Smooth muscle cell (in vitro differentiated cells): Measurements from ENCODE around the gene BPTF. TPM values are rescaled to one million over a fixed set of nuclear protein-coding genes. Genes with fewer than 3 reads are reported as not detected.
"Not testable (repeated sequence)": the region's sequence is repeated elsewhere in the genome, so short reads cannot be mapped to it uniquely, and the experiment has no call there.

Experiments used
- DNase-seq: peaks from one replicate; lab custom pipeline; 2025; ENCODE audit not compliant: unreplicated experiment; lab: John Stamatoyannopoulos, UW
- H2AFZ ChIP-seq: fragments of 200-600 bp; sonication (generic); 2 replicates; pipeline ENCODE4 v1.6.0; 2016; ENCODE audit warnings: antibody characterized with exemption, low read depth, mild to moderate bottlenecking
- H3F3A ChIP-seq: fragments of 200-600 bp; sonication (generic); 2 replicates; pipeline ENCODE4 v1.6.0; 2017; ENCODE audit warnings: antibody characterized with exemption, low read depth
- H3K27ac ChIP-seq: fragments of 200-600 bp; sonication (generic); 2 replicates; pipeline ENCODE4 v1.5.1; 2016; ENCODE audit warnings: low read depth, mild to moderate bottlenecking
- H3K27me3 ChIP-seq: fragments of 200-600 bp; sonication (generic); 2 replicates; pipeline ENCODE4 v1.6.1; 2016; ENCODE audit warnings: low read depth, mild to moderate bottlenecking
- H3K36me3 ChIP-seq: fragments of 200-600 bp; sonication (generic); 2 replicates; pipeline ENCODE4 v1.5.1; 2016; ENCODE audit warnings: low read depth
- H3K4me1 ChIP-seq: fragments of 200-600 bp; sonication (generic); 2 replicates; pipeline ENCODE4 v1.5.1; 2016; ENCODE audit warnings: low read depth
- H3K4me2 ChIP-seq: fragments of 200-600 bp; sonication (generic); 2 replicates; pipeline ENCODE4 v1.6.0; 2016; ENCODE audit warnings: mild to moderate bottlenecking
- H3K4me3 ChIP-seq: fragments of 200-600 bp; sonication (generic); 2 replicates; pipeline ENCODE4 v1.5.1; 2016; ENCODE audit warnings: mild to moderate bottlenecking
- H3K79me2 ChIP-seq: fragments of 200-600 bp; sonication (generic); 2 replicates; pipeline ENCODE4 v1.6.0; 2016; ENCODE audit warnings: low read depth, mild to moderate bottlenecking
- H3K9ac ChIP-seq: fragments of 200-600 bp; sonication (generic); 2 replicates; pipeline ENCODE4 v1.6.0; 2016; ENCODE audit warnings: low read depth
- H3K9me3 ChIP-seq: fragments of 200-600 bp; sonication (generic); replicated peaks from 2 replicates; pipeline ENCODE4 v1.5.1; 2016; ENCODE audit warnings: low read depth
- H4K20me1 ChIP-seq: fragments of 200-600 bp; sonication (generic); 2 replicates; pipeline ENCODE4 v1.6.0; 2016; ENCODE audit warnings: low read depth
- WGBS: methylation state at CpG from one replicate; pipeline ENCODE4 v1.1.7; 2016; ENCODE audit warnings: low lambda C conversion rate; 5-methylcytosine and 5-hydroxymethylcytosine counted together
- polyA plus RNA-seq: library from polyadenylated mRNA; unstranded; fragments of >200 nt; fragmentation: Nextera tagmentation; extraction: Ambion mirVana; gene quantifications from 2 replicates; pipeline ENCODE4 v1.2.1, GENCODE V29; 2016
- total RNA-seq: library from RNA; depleted of rRNA; stranded (reverse); fragments of >200 nt; gene quantifications from 2 replicates; pipeline ENCODE4 v1.2.3, GENCODE V29; 2014
- TF ChIP-seq, protein P1 (sequence below): fragments of 200-600 bp; sonication (generic); IDR thresholded peaks from 2 replicates; pipeline ENCODE4 v1.5.1; 2017; ENCODE audit warnings: borderline replicate concordance, mild to moderate bottlenecking, antibody characterized with exemption; ENCODE audit not compliant: insufficient read depth, poor library complexity, severe bottlenecking

BPTF gene
- total and polyA plus RNA-seq, 2 experiments from 2014 or later, result 26.8 to 51.2 TPM

DNA sequence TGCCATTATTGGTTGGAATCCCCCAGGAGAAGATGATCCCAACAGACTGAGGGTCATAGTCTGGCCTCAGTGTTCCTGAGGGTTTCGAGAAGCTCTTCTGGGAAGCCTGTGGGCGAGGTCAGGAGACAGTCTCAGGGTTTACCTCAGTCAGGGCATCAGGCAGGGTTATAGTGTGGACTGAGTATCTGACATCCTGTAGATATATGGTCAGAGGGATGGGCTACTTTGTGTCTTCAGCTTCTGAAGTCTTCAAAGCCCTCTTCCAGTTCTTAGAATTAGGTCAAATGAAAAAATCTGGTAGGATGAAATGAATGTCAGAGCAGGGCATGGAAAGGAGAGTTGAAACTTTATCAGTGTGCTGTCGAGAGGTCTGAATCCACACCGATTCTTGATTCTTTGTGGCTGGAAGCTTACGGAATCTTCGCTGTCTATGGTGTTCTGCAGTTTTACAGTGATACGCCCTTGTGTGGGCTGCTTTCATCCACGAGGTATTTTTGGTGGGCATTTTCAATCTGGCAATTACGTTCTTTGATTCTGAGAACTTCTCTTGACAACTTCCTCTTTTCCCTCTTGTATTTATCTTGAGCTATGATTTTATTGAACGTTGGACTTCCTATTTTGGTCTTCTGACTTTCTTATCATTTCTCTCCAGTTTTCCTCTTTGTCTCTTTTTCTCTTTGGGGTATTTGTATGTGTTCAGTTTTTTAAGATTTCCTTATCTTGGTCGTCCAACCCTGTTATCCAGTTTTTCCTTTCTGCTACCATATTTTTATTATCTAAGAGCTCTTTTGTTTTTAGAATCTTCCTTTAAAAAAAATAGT is 30.4 kb downstream of the BPTF start:
- Histone ChIP-seq H3K79me2 (peaks cover 95% of the 10 kb centered on the region), H3F3A (no peaks in the 10 kb centered on the region), H3K9ac (no peak overlapping the region), H3K9me3 (no peaks in the 10 kb centered on the region), H3K4me1 (no peaks in the 10 kb centered on the region), H3K27ac (no peak overlapping the region), H3K27me3 (no peaks in the 10 kb centered on the region), H3K36me3 (peaks cover 6% of the 10 kb centered on the region), H3K4me2 (no peak overlapping the region), H3K4me3 (no peak overlapping the region), H4K20me1 (peaks cover 98% of the 10 kb centered on the region), H2AFZ (no peak overlapping the region)
- TF ChIP-seq, protein P1, sequence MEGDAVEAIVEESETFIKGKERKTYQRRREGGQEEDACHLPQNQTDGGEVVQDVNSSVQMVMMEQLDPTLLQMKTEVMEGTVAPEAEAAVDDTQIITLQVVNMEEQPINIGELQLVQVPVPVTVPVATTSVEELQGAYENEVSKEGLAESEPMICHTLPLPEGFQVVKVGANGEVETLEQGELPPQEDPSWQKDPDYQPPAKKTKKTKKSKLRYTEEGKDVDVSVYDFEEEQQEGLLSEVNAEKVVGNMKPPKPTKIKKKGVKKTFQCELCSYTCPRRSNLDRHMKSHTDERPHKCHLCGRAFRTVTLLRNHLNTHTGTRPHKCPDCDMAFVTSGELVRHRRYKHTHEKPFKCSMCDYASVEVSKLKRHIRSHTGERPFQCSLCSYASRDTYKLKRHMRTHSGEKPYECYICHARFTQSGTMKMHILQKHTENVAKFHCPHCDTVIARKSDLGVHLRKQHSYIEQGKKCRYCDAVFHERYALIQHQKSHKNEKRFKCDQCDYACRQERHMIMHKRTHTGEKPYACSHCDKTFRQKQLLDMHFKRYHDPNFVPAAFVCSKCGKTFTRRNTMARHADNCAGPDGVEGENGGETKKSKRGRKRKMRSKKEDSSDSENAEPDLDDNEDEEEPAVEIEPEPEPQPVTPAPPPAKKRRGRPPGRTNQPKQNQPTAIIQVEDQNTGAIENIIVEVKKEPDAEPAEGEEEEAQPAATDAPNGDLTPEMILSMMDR, result no peak
- 79% methylated on average over 11 of the region's 11 CpGs for WGBS
- no peak for DNase-seq

DNA sequence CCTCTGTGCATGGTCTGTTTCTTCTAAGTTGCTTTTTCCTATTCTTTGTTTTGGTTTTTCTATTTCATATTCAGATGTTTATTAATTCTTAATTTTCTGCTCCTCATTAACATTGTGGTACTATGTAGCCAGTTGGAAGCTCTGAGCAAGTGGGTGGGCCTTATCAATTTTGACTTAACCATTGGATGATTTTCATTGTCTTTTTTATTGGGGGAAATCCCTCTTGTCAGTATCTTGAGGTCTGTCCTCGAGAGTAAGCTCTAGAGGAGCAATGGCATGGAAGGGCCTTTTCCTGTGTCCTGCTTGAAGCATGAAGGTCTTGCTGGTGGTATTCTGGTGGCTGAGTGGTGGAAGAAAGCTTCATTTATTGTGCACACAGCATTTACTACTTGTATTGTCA is 31.1 kb downstream of the BPTF start:
- not testable (repeated sequence) for H3K9me3 ChIP-seq

DNA sequence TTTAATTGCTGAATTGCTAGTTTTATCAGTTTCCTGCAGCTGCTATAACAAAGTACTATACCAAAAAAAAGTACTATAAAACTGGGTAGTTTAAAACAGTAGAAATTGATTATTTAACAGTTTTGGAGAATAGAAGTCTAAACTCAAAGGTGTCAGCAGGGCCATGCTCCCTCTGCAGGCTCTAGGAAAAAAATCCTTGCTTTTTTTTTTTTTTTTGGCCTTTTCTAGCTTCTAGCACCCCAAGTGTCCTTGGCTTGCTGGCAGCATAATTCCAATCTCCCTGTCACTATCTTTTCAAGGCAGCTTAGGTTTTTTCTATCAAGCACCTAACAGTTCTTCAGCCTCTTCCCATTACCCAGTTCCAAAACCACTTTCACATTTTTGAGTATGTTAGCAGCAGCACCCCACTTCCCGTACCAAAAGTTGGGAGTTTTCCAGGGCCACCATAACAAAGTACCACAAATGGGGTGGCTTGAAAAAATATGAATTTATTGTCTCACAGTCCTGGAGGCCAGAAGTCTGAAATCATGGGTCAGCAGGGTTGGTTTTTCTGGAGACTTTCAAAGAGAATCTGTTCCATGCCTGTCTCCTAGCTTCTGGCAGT is 37.4 kb downstream of the BPTF start:
- Histone ChIP-seq H2AFZ (no peak overlapping the region), H4K20me1 (peaks cover 99% of the 10 kb centered on the region), H3K4me3 (no peak overlapping the region), H3K9ac (no peak overlapping the region), H3K27me3 (no peaks in the 10 kb centered on the region), H3K4me1 (no peaks in the 10 kb centered on the region), H3F3A (no peaks in the 10 kb centered on the region), H3K79me2 (peaks cover 93% of the 10 kb centered on the region), H3K9me3 (no peaks in the 10 kb centered on the region), H3K36me3 (peaks cover 6% of the 10 kb centered on the region), H3K27ac (no peak overlapping the region), H3K4me2 (no peak overlapping the region)
- DNase-seq, result no peak
- TF ChIP-seq, protein P1, result no peak
- WGBS, result 97% methylated on average over 1 of the region's 1 CpG

More for the DNA sequence above, 31.1 kb downstream of the BPTF start:
- H2AFZ ChIP-seq, H3K27ac ChIP-seq, H3F3A ChIP-seq, H3K9ac ChIP-seq, H3K4me1 ChIP-seq, DNase-seq, H3K4me2 ChIP-seq, H3K4me3 ChIP-seq, H3K36me3 ChIP-seq, H3K27me3 ChIP-seq: not testable (repeated sequence)
- peaks cover 98% of the 10 kb centered on the region for H4K20me1 ChIP-seq
- peaks cover 95% of the 10 kb centered on the region for H3K79me2 ChIP-seq
- WGBS, result 43% methylated on average over 1 of the region's 1 CpG

DNA sequence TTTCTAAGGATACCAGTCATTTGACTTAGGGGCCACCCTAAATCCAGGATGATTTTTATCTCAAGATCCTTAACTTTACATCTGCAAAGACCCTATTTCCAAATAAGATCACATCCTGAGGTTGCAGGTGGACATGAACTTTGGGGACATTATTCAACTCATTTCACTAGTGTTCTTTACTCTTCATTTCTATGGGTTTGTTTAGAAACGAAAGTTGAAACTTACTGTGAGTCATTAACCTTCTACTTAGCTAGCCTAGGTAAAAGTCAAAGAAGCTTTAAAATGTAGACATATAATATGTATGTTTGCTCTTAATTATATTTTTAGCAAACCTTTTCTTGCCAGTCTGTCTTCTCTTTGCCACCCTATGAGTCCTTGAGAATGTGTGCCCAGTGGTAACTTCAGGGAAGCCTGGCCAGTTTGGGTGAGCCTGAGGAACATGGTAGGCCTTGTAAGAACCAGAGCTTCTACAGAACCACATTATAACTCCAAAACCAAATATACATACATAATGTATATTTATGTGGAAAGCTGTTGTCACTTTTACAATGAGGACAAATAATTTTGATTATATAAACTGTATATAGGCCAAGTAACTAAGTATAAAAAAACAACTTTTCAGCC is 38.4 kb downstream of the BPTF start:
- no peak overlapping the region for H3K4me3 ChIP-seq
- peaks cover 98% of the 10 kb centered on the region for H4K20me1 ChIP-seq
- no peaks in the 10 kb centered on the region for H3K9me3 ChIP-seq
- no peaks in the 10 kb centered on the region for H3K4me1 ChIP-seq
- H3K9ac ChIP-seq, result no peak overlapping the region
- no peak overlapping the region for H3K4me2 ChIP-seq
- H3K79me2 ChIP-seq, result peaks cover 96% of the 10 kb centered on the region
- no peaks in the 10 kb centered on the region for H3K27me3 ChIP-seq
- DNase-seq, result no peak
- no peaks in the 10 kb centered on the region for H3F3A ChIP-seq
- no peak overlapping the region for H2AFZ ChIP-seq
- H3K36me3 ChIP-seq, result peaks cover 6% of the 10 kb centered on the region
- TF ChIP-seq, protein P1, result no peak
- 96% methylated on average over 1 of the region's 1 CpG for WGBS
- H3K27ac ChIP-seq, result no peak overlapping the region
